Lung microvascular endothelial cell (primary cell): Measurements from ENCODE around the gene COMTD1. TPM values are rescaled to one million over a fixed set of nuclear protein-coding genes. Genes with fewer than 3 reads are reported as not detected.

Experiments
- DNase-seq, 2 donors: peaks; one replicate each; pipeline versions ENCODE4 v3.0.0 to v3.0.0-alpha.2; 2010; ENCODE audit warnings: low read depth in 2 of 2
- total RNA-seq: library from RNA; depleted of rRNA; stranded (reverse); fragments of >200 nt; gene quantifications from 2 replicates; pipeline ENCODE4 v1.2.1, GENCODE V29; 2014

COMTD1 gene
- total RNA-seq, result 13.9 and 16.5 TPM in 2 replicates

GRCh38 chr10:75235375-75236177 lies at the start of gene COMTD1:
Gene COMTD1 (minus strand): TSS chr10:75235957. CDS start chr10:75235928, 29 bp downstream.
- DNase-seq, result peak; percentile 90 to 94

DNA sequence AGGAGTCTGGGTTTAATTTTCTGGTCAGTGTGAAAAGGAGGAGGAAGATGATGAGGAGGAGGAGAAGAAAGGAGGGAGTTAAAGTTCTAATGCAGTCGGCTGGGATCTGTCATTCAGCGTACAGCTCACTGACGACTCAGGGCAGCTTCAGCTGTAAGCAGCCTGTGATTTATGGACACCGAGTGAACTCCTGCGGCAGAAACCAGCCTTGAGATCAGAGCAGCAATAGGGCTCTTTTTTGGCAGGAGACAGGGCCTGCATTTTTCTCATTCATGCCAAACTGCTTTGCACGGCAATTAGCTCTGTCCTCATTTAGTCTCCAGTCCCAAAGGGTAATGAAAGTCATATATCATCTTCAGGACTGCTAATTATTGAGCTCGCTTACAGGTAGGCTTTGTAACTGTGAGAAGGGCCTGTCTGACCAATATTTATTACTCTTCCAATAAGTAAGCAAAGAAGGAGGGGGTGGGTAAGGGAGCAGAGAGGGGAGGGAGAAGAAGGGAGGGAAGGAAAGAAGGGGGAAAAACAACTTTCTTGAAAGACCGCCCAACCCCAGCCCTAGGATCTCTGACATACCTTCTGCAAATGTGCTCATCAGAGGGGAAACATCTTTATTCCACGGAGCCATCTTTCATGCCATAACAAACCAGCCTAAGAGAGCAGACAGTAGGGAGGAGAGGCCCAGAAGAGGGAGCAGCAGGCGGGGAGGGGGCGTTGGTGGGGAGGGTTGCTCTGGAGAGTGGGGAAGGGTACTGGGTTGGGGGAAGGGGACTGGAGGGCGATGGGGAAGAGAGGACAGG lies 48.1 kb upstream of the COMTD1 start:
- no peak for DNase-seq

DNA sequence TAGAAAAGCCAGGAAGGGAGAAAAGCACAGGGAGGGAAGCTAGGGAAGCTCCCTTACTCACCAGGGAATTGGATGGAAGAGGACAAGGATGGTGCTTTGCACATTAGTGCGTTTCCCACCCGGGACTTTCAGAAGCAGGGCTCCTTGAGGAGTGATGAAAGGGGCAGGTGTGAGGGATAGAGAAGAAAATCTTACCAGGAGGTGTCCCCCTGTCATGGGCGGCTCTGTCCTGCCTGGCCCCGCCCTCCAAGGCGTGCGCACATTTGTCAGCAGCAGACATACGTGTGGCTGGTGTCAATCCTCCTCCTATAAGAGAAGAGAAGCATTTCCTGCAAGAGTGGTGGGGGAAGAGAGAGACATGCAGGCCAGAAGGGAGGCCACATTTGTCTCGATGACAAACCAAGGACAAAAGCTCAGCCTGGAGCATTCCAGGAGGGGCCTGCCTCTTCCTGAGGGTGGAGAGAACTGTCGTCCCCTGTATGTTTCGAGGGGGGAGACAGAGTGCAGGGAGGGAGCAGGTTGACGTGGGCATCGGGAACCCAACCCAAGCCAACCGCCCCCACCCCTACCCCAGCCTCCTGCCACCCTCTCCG lies 47.4 kb upstream of the COMTD1 start:
- no peak for DNase-seq

DNA sequence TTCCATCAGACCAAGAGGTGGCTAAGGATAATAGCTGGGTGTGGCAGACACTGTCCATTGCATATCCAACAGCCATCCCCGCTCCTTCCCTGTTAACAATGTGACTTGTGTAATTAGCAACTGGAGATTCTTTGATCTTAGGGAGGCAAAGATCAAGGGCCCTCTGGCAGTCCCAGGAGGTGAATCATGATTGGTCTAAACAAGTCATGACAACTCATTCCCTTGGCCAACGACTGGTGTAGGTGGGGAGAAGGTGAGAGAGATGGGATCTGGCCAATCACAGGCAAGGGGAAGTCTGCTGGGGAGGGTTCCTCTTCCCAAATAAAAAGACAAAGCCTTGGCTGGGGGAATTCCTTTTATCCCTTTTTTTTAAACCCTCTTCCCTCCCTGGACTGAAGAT lies 46.2 kb upstream of the COMTD1 start:
- no peak for DNase-seq

GRCh38 chr10:75280236-75280635 lies 44.5 kb upstream of the COMTD1 start:
- no peak for DNase-seq

GRCh38 chr10:75276069-75276872 lies 40.5 kb upstream of the COMTD1 start:
- no peak for DNase-seq

GRCh38 chr10:75272896-75273295 lies 37.1 kb upstream of the COMTD1 start:
- peak; percentile 31 to 56 for DNase-seq

DNA sequence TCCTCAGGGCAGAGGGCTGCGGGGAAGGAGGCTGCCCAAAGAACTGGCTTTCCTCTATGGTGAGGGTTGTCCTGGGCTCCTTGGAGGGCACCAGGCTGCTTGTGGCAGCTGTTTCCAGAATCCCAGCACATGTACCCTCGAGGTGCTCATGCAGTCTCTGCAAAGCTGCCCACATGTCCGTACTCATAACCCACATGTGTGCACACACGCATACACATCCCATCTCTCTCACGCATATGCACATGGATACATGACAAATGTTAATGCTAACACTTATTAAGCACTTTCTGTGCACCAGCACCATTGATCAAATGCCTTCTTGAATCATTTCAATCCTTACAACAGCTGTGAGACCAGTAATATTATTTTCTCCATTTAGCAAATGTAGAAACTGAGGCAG lies 36.3 kb upstream of the COMTD1 start:
- no peak for DNase-seq

DNA sequence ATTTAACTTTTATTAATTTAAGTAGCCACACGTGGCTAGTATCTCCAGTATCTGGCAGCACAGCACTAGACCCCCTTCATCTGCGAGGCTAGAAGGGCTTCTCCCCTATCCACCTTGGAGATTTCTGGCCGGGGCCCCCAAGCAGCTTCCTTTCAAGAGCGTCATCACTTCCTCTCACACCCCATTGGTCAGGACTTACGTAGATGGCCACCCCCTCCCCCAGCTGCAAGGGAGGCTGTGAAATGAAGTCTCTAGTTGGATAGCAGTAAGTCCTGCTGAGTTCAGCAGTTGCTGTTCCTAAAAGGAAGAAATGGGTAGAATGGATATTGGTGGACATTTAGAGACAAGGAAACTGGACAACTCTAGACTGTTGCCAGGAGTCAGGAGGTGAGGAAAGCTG lies 33.8 kb upstream of the COMTD1 start:
- DNase-seq, result no peak

GRCh38 chr10:75266945-75267344 lies 31.2 kb upstream of the COMTD1 start:
- no peak for DNase-seq

DNA sequence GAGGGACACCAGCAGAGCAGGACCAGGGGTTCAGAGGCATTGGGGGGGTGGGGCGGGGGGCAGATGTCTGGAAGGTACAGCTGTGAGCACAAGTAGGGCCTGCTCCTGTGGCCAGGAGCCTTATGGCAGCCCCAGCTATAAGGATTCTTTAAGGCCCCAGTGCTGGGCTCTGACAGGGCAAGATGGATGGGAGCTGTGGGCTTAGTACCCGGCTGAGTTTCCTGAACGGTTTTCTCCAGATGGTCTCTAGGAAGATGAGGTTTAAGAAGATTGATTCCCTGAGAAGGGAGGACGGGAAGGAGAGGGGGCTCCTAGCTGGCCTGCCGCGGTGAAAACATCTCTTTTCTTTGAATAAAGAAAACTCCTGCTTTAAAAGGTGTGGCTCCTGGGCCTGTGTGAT lies 30.1 kb upstream of the COMTD1 start:
- DNase-seq, result no peak

DNA sequence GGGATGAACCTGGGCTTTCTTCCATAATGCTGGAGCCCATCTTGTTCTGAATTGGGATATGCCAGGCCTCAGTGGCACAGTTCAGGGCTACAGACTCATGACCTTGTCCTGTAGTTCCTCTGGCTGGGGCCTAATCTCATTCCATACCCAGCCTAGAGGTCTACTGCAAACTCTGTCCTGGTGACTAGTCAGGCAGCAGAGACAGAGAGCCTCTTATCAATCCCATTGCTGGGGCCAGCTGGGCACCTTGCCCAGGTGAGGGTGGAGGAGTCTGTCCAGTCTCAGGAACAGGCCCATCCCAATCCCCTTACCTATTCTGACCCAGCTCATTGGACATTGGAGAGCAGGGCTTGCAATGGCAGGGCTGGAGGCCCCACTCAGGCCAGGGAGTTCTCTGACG lies 28.0 kb upstream of the COMTD1 start:
- DNase-seq, result no peak

- peak in 1 of 2 donors; percentile 26 for DNase-seq
Observed at GRCh38 chr10:75261813-75262705, 26.3 kb upstream of the COMTD1 start.

GRCh38 chr10:75260990-75261389 lies 25.2 kb upstream of the COMTD1 start:
- DNase-seq, result no peak

DNA sequence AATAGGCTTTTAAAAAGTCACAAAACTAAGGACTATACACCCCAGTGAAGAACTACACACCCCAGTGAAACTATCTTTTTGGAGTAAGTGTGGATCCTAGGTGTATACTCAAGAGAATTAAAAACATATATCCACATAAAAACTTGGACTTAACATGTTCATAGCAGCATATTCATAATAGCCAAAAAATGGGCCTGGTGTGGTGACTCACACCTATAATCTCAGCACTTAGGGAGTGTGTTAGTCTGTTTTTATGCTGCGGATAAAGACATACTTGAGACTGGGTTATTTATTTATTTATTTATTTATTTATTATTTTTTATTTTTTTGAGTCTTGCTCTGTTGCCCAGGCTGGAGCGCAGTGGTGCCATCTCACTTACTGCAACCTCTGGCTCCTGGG lies 19.0 kb upstream of the COMTD1 start:
- no peak for DNase-seq

GRCh38 chr10:75253281-75254220 lies 17.8 kb upstream of the COMTD1 start:
- no peak for DNase-seq

- no peak for DNase-seq
Observed at GRCh38 chr10:75250934-75251333, 15.2 kb upstream of the COMTD1 start.

GRCh38 chr10:75247797-75248196 lies 12.0 kb upstream of the COMTD1 start:
- DNase-seq, result no peak

DNA sequence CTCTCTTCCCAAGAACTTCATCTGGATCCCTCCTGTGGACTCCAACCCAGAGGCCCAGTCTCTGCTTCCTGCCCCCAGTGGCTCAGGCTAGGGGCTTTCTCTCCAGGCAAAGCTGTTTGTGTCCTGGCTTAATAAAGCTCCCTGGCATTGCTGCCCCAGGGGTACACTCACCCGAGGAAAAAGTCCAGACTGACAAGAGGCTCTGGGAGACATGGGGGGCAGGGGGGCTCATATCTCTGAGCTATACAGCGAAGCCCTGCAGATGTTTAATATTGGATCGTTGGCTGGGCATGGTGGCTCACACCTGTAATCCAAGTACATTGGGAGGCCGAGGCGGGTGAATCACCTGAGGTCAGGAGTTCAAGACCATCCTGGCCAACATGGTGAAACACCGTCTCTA lies 10.7 kb upstream of the COMTD1 start:
- DNase-seq, result no peak
